ENCODE measurements around the gene BRF1.
"Not testable (repeated sequence)": the region's sequence is repeated elsewhere in the genome, so short reads cannot be mapped to it uniquely, and the experiment has no call there.

The BRF1 gene

GRCh38 chr14:105300542-105301102 is at the start of gene BRF1:
Gene BRF1 (minus strand): TSS chr14:105301001. CDS start chr14:105300629, 372 bp downstream.
- peak; percentile 71 for DNase-seq

- DNase-seq = no peak
These were observed 49.2 kb upstream of the BRF1 start for GRCh38 chr14:105349992-105350391.

- DNase-seq = no peak
These were observed 48.3 kb upstream of the BRF1 start for GRCh38 chr14:105348945-105349699.

- no peak for DNase-seq
These were observed 47.6 kb upstream of the BRF1 start for GRCh38 chr14:105348169-105348944.

- no peak for DNase-seq
These were observed 46.8 kb upstream of the BRF1 start for GRCh38 chr14:105347587-105347968.

GRCh38 chr14:105346876-105347586 is 46.2 kb upstream of the BRF1 start:
- no peak for DNase-seq

GRCh38 chr14:105346200-105346533 is 45.4 kb upstream of the BRF1 start:
- no peak for DNase-seq

GRCh38 chr14:105343194-105343593 is 42.4 kb upstream of the BRF1 start:
- no peak for DNase-seq

GRCh38 chr14:105340821-105341733 is 40.3 kb upstream of the BRF1 start:
- no peak for DNase-seq

GRCh38 chr14:105337966-105338741 is 37.4 kb upstream of the BRF1 start:
- DNase-seq = no peak

- DNase-seq = no peak
These were observed 36.6 kb upstream of the BRF1 start for GRCh38 chr14:105337433-105337832.

- no peak for DNase-seq
These were observed 35.9 kb upstream of the BRF1 start for GRCh38 chr14:105336477-105337287.

GRCh38 chr14:105335735-105336476 is 35.1 kb upstream of the BRF1 start:
- DNase-seq = no peak

- DNase-seq = not testable (repeated sequence)
These were observed 34.4 kb upstream of the BRF1 start for GRCh38 chr14:105335231-105335542.

- DNase-seq = no peak
These were observed 33.8 kb upstream of the BRF1 start for GRCh38 chr14:105334383-105335230.

GRCh38 chr14:105333613-105334364 is 33.0 kb upstream of the BRF1 start:
- no peak for DNase-seq

- DNase-seq = no peak
These were observed 32.3 kb upstream of the BRF1 start for GRCh38 chr14:105333020-105333490.

- DNase-seq = no peak
These were observed 31.6 kb upstream of the BRF1 start for GRCh38 chr14:105332350-105332874.
